ENCODE measurements around the gene AGPAT4.

GRCh38 chr6:161198176-161198575 is 75.7 kb downstream of the AGPAT4 start:
- TF ChIP-seq, protein P1, sequence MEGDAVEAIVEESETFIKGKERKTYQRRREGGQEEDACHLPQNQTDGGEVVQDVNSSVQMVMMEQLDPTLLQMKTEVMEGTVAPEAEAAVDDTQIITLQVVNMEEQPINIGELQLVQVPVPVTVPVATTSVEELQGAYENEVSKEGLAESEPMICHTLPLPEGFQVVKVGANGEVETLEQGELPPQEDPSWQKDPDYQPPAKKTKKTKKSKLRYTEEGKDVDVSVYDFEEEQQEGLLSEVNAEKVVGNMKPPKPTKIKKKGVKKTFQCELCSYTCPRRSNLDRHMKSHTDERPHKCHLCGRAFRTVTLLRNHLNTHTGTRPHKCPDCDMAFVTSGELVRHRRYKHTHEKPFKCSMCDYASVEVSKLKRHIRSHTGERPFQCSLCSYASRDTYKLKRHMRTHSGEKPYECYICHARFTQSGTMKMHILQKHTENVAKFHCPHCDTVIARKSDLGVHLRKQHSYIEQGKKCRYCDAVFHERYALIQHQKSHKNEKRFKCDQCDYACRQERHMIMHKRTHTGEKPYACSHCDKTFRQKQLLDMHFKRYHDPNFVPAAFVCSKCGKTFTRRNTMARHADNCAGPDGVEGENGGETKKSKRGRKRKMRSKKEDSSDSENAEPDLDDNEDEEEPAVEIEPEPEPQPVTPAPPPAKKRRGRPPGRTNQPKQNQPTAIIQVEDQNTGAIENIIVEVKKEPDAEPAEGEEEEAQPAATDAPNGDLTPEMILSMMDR (IDR thresholded peaks at IDR 0.05), result no peak
- TF ChIP-seq POLR2AphosphoS5 (IDR thresholded peaks at IDR 0.05), result no peak

Measured in breast epithelium (tissue), 3 donors.